ENCODE data around the gene ADPRS. TPM values are rescaled to one million over a fixed set of nuclear protein-coding genes. Genes with fewer than 3 reads are reported as not detected.
A peak's percentile ranks its signal among the peaks of the same experiment; 100 is the strongest.

ADPRS gene
- polyA plus RNA-seq, 6 donors from 2014 or later = 16.0 to 32.2 (median 19.2) TPM

DNA sequence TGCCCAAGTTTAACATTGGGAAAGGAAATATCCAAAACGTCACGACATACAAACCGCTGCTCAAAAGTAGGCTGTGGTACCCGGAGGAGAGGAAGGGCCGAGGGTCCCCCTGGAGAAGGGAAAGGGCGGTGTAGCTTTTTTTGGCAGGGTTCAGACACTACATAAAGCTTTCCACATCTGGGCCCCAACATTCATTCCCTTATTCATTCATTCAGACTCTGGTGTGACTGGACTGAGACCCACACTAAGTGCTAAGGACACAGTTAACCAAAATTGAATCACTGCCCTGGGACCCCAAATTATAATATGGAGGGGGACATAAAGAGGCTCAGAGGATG is 46.6 kb downstream of the ADPRS start:
- H3K4me1 Mint-ChIP-seq = peaks cover 0 to 2% (median 0%) of the 10 kb centered on the region in 3 donors
- ATAC-seq (ENCODE audit: low read depth in 2 of 2) (no peak), DNase-seq (no peak)
- no peaks in the 10 kb centered on the region for H3K27me3 Mint-ChIP-seq
- no peaks in the 10 kb centered on the region for H3K9me3 Mint-ChIP-seq
- H3K36me3 Mint-ChIP-seq = peaks cover 0 to 8% of the 10 kb centered on the region in 2 donors
- H3K4me3 Mint-ChIP-seq = no peak overlapping the region
- H3K27ac Mint-ChIP-seq = peak overlapping the region in 3 of 6 donors; percentile 18 to 73 (median 66)

DNA sequence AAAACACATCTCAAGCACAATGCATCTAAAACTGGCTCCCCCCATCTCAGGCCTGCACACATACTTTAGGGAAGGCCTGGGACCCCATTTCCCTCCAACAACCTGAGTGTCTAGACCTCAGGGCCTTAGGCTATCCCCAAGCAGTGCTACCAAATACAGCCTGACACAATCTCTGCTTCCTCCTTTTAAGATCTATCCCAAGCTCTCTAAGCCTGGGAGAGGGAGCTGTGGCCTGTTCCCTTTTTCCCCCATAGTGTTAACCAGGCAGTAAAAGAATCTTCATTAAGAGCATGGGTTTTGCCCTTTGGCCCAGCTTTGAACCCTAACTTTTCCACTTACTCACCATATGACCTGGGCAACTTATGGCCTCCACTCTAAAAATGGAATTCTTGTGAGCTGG is 47.1 kb downstream of the ADPRS start:
- ATAC-seq (ENCODE audit: low read depth in 2 of 2) = no peak

DNA sequence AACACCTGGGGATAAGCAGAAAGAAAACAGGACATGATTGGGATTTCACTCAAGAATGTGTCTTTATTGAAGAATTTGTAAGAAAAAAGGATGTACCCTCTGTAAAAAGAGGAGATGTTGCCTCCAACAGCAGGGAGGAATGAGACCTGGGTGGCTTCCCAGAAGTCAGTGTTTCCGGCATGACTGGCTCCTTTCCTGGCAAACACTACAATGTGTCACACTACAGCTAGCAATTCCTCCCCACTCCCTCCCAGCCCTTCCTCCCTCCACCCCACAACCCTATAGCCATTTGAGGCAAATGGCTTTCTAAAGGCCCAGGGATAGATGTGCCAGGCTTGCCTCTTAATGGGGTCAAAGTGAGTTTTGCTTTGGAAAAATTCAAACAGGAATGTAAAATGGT is 47.8 kb downstream of the ADPRS start:
- peaks cover 0 to 8% of the 10 kb centered on the region in 2 donors for H3K36me3 Mint-ChIP-seq
- peaks cover 0 to 11% (median 7%) of the 10 kb centered on the region in 3 donors for H3K4me1 Mint-ChIP-seq

More for the DNA sequence above, 47.1 kb downstream of the ADPRS start:
- Mint-ChIP-seq H3K36me3 (peaks cover 0 to 8% of the 10 kb centered on the region in 2 donors), H3K4me3 (no peak overlapping the region), H3K9me3 (no peaks in the 10 kb centered on the region), H3K4me1 (peaks cover 0 to 7% (median 5%) of the 10 kb centered on the region in 3 donors), H3K27me3 (no peaks in the 10 kb centered on the region), H3K27ac (peak overlapping the region in 3 of 6 donors; percentile 16 to 73 (median 57))
- no peak for DNase-seq

DNA sequence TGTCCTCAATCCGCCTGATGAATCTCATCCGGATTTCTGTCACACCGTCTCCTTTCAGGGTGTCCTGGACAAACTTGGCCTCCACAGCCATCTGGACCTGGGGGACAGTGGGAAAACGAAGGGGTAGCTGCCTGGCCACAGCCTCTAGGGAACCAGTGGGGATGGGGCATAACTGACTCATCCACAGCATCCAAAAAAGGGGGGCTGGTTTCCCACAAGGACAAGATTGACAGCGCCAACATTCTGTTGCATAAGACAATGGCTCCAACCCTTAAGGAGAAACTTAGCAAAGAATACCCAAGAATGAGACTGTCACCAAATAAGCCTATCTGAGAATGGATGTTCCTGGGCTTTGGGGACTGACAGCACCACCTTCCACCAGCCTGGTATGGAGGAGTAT is 48.5 kb downstream of the ADPRS start:
- peaks cover 0 to 8% of the 10 kb centered on the region in 2 donors for H3K36me3 Mint-ChIP-seq
- DNase-seq (no peak), ATAC-seq (ENCODE audit: low read depth in 2 of 2) (no peak)
- peak overlapping the region in 2 of 6 donors; percentile 54 to 76 for H3K27ac Mint-ChIP-seq
- H3K4me1 Mint-ChIP-seq = peaks cover 0 to 18% (median 7%) of the 10 kb centered on the region in 3 donors
- no peaks in the 10 kb centered on the region for H3K9me3 Mint-ChIP-seq
- H3K27me3 Mint-ChIP-seq = no peaks in the 10 kb centered on the region
- H3K4me3 Mint-ChIP-seq = no peak overlapping the region

More for the DNA sequence above, 47.8 kb downstream of the ADPRS start:
- DNase-seq (no peak), ATAC-seq (ENCODE audit: low read depth in 2 of 2) (no peak)
- H3K27ac Mint-ChIP-seq = peak overlapping the region in 1 of 6 donors; percentile 41
- H3K4me3 Mint-ChIP-seq = no peak overlapping the region
- no peaks in the 10 kb centered on the region for H3K27me3 Mint-ChIP-seq
- no peaks in the 10 kb centered on the region for H3K9me3 Mint-ChIP-seq

DNA sequence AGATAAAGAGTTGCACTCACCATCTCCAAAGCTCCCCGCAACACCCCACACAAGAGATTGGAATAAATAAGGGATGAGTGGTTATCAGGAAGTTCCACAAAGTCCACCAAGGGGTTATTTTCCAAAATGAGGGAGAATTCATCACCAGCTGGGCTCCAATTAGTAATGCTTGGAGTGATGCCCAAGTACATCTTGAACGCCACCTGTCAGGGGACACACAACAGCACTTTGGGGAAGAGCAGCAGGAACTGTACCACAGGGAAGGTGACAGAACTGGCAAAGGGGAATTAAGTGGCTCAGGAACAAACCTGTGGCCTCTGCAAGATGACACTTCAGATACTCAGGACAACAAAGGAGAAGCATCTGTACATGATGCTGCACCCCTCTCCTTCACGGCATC is 49.1 kb downstream of the ADPRS start:
- H3K4me1 Mint-ChIP-seq = peaks cover 0 to 21% (median 7%) of the 10 kb centered on the region in 3 donors
- no peak overlapping the region for H3K27ac Mint-ChIP-seq
- H3K36me3 Mint-ChIP-seq = peaks cover 0 to 8% of the 10 kb centered on the region in 2 donors
- H3K27me3 Mint-ChIP-seq = no peaks in the 10 kb centered on the region
- DNase-seq = no peak
- ATAC-seq (ENCODE audit: low read depth in 2 of 2) = no peak
- no peaks in the 10 kb centered on the region for H3K9me3 Mint-ChIP-seq
- H3K4me3 Mint-ChIP-seq = no peak overlapping the region

DNA sequence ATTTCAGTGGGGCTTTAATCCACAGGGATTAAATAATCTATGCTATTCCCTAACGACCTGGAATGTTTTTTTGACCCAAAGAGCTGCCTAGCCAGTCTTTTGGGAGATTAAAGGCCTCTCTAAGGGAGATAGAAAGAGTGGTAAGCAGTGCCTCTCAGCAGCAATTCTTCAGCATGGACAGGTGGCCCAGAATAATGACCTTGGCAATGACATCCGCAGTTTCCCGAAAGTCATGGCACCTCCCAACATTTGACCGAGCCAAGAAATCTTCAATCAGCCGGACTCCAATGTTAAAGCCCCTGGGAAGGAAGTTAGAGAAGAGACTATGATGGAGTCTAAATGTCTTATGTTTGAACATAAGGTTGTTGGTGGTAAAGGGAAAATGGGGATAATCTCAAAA is 50.8 kb downstream of the ADPRS start:
- Mint-ChIP-seq H3K36me3 (peaks cover 0 to 8% of the 10 kb centered on the region in 2 donors), H3K27me3 (no peaks in the 10 kb centered on the region), H3K4me3 (no peak overlapping the region), H3K9me3 (no peaks in the 10 kb centered on the region), H3K4me1 (peaks cover 3 to 25% (median 13%) of the 10 kb centered on the region in 3 donors), H3K27ac (no peak overlapping the region)
- no peak for DNase-seq
- ATAC-seq (ENCODE audit: low read depth in 2 of 2) = no peak

DNA sequence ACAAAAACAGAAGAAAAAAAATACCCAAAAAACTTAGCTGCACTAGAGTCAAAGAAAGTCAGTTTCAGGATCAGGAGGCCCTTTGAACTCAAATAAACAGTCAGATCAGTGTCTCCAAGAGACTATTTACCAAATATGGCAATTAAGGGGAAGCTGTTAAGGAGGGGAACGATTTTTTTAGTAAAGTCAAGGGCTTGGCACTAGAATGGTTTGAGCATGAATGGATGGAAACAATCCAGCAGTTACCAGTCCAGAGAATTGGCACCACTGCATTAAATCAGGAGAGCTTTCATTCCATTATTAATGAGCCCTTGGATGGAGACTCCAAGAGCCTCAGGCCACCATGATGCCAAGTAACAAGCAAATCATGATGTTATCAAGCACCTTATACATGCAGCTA is 53.4 kb downstream of the ADPRS start:
- DNase-seq = no peak
- no peak overlapping the region for H3K4me3 Mint-ChIP-seq
- no peaks in the 10 kb centered on the region for H3K9me3 Mint-ChIP-seq
- ATAC-seq (ENCODE audit: low read depth in 2 of 2) = no peak
- H3K4me1 Mint-ChIP-seq = peaks cover 3 to 30% (median 18%) of the 10 kb centered on the region in 3 donors
- H3K27ac Mint-ChIP-seq = peak overlapping the region in 1 of 6 donors; percentile 80
- no peaks in the 10 kb centered on the region for H3K27me3 Mint-ChIP-seq
- H3K36me3 Mint-ChIP-seq = peaks cover 0 to 8% of the 10 kb centered on the region in 2 donors

DNA sequence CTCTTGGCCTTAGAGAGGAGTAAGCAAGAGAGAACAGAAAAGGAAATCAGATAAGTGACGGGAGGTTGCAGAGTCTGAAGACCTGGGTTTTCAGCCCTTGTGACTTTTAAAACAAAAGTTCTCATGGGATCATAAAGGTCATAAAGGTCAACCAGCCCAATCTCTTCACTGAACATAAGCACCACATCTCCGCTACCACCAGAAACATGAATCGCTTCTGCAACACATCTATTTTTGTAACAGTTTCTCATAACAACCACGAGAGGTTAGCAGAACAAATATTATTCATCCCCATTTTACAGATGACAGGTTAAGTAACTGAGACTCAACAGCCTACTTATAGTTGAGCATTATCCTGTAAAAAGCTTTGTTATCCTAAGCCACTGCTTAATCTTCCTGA is 54.7 kb downstream of the ADPRS start:
- DNase-seq (no peak), ATAC-seq (ENCODE audit: low read depth in 2 of 2) (no peak)
- Mint-ChIP-seq H3K4me3 (peak overlapping the region in 1 of 8 donors; percentile 29), H3K4me1 (peaks cover 11 to 41% (median 29%) of the 10 kb centered on the region in 3 donors), H3K27me3 (no peaks in the 10 kb centered on the region), H3K36me3 (peaks cover 0 to 8% of the 10 kb centered on the region in 2 donors), H3K9me3 (no peaks in the 10 kb centered on the region), H3K27ac (peak overlapping the region in 1 of 6 donors; percentile 7)

Other genes starting within 250 kb of the ADPRS start
- gene AGO1, start 205.7 kb upstream of the ADPRS start, polyA plus RNA-seq (ENCODE audit: low read depth in 6 of 6) = 10 to 100 TPM in 5 of 6 donors, 1 to 10 TPM in 1; 3.1 to 12.6 (median 11.8) TPM
- 10 to 100 TPM in 3 of 6 donors, 1 to 10 TPM in 3; 5.3 to 19.1 (median 9.9) TPM for gene AGO3, start 157.8 kb upstream of the ADPRS start, polyA plus RNA-seq (ENCODE audit: low read depth in 6 of 6)
- not detected for gene TEKT2, start 4.8 kb upstream of the ADPRS start, polyA plus RNA-seq (ENCODE audit: low read depth in 6 of 6)
- under 1 TPM in 3 of 6 donors, not detected in 3; 0.10 to 0.25 (median 0.19) TPM for gene COL8A2, start 36.3 kb downstream of the ADPRS start, polyA plus RNA-seq (ENCODE audit: low read depth in 6 of 6)
- gene TRAPPC3, start 60.6 kb downstream of the ADPRS start, polyA plus RNA-seq (ENCODE audit: low read depth in 6 of 6) = 100 to 1,000 TPM; 103 to 185 (median 109) TPM
- gene MAP7D1, start 67.3 kb downstream of the ADPRS start, polyA plus RNA-seq (ENCODE audit: low read depth in 6 of 6) = 10 to 100 TPM in 1 of 6 donors, 1 to 10 TPM in 5; 2.6 to 12.5 (median 5.3) TPM
- gene THRAP3, start 135.6 kb downstream of the ADPRS start, polyA plus RNA-seq (ENCODE audit: low read depth in 6 of 6) = 100 to 1,000 TPM; 109 to 142 (median 131) TPM
- under 1 TPM in 4 of 6 donors, not detected in 2; 0.23 to 0.51 (median 0.36) TPM for gene SH3D21, start 217.5 kb downstream of the ADPRS start, polyA plus RNA-seq (ENCODE audit: low read depth in 6 of 6)
- gene EVA1B, start 234.8 kb downstream of the ADPRS start, polyA plus RNA-seq (ENCODE audit: low read depth in 6 of 6) = 1 to 10 TPM in 1 of 6 donors, under 1 TPM in 3, not detected in 2; 0.52 to 1.3 (median 0.74) TPM